Measurements from ENCODE around the gene ARRDC1.

GRCh38 chr9:137660144-137660543, 54.7 kb downstream of the ARRDC1 start:
- TF ChIP-seq CTCF (IDR thresholded peaks at IDR 0.05) (no peak), ZFX (IDR thresholded peaks at IDR 0.05; ENCODE audit: borderline replicate concordance) (no peak)
